ENCODE measurements around the gene SH3YL1. TPM values are rescaled to one million over a fixed set of nuclear protein-coding genes. Genes with fewer than 3 reads are reported as not detected.

The SH3YL1 gene
- total and polyA plus RNA-seq, 2 donors from 2014 or later: 57.3 to 111 TPM

DNA sequence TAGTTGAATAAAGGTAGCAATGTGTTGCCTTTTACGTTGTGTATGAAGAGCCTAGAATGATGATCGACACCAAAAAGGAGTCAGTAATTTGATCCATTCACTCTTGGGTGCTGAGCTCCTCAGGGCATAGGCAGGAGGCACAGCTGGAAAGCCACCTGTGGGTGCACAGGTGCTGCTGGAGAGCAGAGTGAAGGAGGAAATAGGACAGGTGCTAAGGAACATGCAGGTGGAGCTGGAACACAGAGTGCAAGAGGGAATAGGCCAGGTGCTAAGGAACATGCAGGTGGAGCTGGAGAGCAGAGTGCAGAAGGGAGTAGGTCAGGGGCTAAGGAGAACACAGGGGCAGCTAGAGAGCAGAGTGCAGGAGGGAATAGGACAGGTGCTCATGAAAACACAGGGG lies 86.1 kb downstream of the SH3YL1 start:
- TF ChIP-seq, protein P1, sequence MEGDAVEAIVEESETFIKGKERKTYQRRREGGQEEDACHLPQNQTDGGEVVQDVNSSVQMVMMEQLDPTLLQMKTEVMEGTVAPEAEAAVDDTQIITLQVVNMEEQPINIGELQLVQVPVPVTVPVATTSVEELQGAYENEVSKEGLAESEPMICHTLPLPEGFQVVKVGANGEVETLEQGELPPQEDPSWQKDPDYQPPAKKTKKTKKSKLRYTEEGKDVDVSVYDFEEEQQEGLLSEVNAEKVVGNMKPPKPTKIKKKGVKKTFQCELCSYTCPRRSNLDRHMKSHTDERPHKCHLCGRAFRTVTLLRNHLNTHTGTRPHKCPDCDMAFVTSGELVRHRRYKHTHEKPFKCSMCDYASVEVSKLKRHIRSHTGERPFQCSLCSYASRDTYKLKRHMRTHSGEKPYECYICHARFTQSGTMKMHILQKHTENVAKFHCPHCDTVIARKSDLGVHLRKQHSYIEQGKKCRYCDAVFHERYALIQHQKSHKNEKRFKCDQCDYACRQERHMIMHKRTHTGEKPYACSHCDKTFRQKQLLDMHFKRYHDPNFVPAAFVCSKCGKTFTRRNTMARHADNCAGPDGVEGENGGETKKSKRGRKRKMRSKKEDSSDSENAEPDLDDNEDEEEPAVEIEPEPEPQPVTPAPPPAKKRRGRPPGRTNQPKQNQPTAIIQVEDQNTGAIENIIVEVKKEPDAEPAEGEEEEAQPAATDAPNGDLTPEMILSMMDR (IDR thresholded peaks at IDR 0.05; ENCODE audit: borderline replicate concordance, extremely low read depth, insufficient read depth): no peak
- H3K27ac ChIP-seq (ENCODE audit: low read depth in 2 of 2, low read length in 2 of 2): no peak overlapping the region
- H3K36me3 ChIP-seq (ENCODE audit: control insufficient read depth in 2 of 3, insufficient read depth in 3 of 3, low read length in 3 of 3): no peaks in the 10 kb centered on the region
- intact Hi-C loops (cut with DNase I): no loop called here
- FAIRE-seq: no peak
- H3K9ac ChIP-seq (ENCODE audit: low read length in 3 of 3): no peak overlapping the region
- no peak overlapping the region for H3K4me3 ChIP-seq (ENCODE audit: low read length in 3 of 3)
- H3K4me1 ChIP-seq (ENCODE audit: control insufficient read depth in 2 of 3, insufficient read depth in 2 of 3, low read depth in 1 of 3, low read length in 3 of 3): no peaks in the 10 kb centered on the region
- no peaks in the 10 kb centered on the region for H3K27me3 ChIP-seq (ENCODE audit: control insufficient read depth, insufficient read depth, low read length)
- DNase-seq: no peak
- H3K9me3 ChIP-seq (ENCODE audit: control insufficient read depth in 2 of 3, insufficient read depth in 1 of 3, low read length in 3 of 3): no peaks in the 10 kb centered on the region

DNA sequence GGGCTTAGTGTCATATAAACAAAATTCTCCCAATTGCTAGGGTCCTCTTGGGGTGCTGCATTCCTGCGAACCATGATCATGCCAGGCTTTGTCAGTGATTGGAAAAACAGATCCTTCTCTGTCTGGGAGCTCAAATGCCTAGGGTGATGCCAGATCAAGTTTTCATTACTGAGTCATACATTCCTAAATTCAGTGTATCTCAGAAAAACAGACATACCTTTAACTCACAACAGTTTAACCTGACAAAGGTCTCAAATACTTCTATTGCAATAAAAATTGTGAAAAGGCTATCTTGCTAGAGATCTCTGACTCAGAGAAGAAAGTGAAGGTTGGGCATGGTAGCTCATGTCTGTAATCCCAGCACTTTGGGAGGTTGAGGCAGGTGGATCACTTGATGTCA lies 86.9 kb downstream of the SH3YL1 start:
- no peak for FAIRE-seq
- peak in 1 of 5 donors; percentile 13 for DNase-seq

DNA sequence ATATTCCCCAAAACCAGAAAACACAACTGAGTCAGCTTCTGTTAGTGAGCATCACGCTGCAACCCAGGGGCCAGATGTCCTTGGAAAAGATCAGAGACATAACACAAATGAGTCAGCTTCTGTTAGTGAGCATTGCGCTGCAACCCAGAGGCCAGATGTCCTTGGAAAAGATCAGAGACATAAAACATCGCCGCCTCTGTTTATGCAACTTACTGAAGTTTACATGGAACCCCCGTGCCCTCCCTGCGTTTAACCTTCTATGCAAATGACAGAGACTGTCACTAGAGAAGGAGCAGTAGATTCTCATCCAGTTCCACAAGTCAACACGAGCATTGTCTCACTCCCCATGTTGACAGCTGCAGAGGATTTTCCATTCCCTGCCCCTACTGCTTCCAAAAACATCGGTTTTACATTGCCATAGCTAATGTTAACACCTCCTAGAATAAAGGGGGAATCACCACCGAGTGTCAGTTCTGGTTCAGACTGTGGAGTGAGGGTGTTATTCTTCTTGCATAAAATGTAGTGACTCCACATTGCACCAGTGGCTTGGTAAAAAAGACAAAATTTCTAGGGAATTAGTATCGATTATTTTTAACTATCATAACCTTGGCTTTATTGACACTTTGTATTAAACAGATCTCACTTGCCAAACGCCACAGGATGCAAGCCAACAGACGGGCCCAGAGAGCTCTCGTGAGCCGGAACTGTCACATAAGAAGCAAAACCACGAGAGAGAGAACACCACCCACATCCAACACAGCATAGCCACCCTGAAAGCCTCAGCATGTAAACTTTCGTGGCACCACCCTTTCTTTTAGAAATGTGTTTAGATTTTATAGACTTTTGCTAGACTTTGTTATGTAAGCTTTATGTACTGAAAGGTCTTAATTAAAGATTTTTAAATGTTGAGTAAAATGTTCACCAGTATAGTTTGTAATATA lies 87.7 kb downstream of the SH3YL1 start:
- Histone ChIP-seq H3K36me3 (ENCODE audit: control insufficient read depth in 2 of 3, insufficient read depth in 3 of 3, low read length in 3 of 3) (no peaks in the 10 kb centered on the region), H3K9ac (ENCODE audit: low read length in 3 of 3) (no peak overlapping the region), H3K4me3 (ENCODE audit: low read length in 3 of 3) (no peak overlapping the region), H3K27ac (ENCODE audit: low read depth in 2 of 2, low read length in 2 of 2) (no peak overlapping the region), H3K9me3 (ENCODE audit: control insufficient read depth in 2 of 3, insufficient read depth in 1 of 3, low read length in 3 of 3) (no peaks in the 10 kb centered on the region), H3K4me1 (ENCODE audit: control insufficient read depth in 2 of 3, insufficient read depth in 2 of 3, low read depth in 1 of 3, low read length in 3 of 3) (no peaks in the 10 kb centered on the region), H3K27me3 (ENCODE audit: control insufficient read depth, insufficient read depth, low read length) (no peaks in the 10 kb centered on the region)
- no peak for FAIRE-seq
- TF ChIP-seq, protein P1 (IDR thresholded peaks at IDR 0.05; ENCODE audit: borderline replicate concordance, extremely low read depth, insufficient read depth): no peak
- intact Hi-C loops (cut with DNase I): no loop called here
- peak in 3 of 5 donors; percentile 22 to 61 (median 26) for DNase-seq

More for the DNA sequence above, 86.9 kb downstream of the SH3YL1 start:
- no peak overlapping the region for H3K27ac ChIP-seq (ENCODE audit: low read depth in 2 of 2, low read length in 2 of 2)
- H3K27me3 ChIP-seq (ENCODE audit: control insufficient read depth, insufficient read depth, low read length): no peaks in the 10 kb centered on the region
- H3K9me3 ChIP-seq (ENCODE audit: control insufficient read depth in 2 of 3, insufficient read depth in 1 of 3, low read length in 3 of 3): no peaks in the 10 kb centered on the region
- no peak overlapping the region for H3K4me3 ChIP-seq (ENCODE audit: low read length in 3 of 3)
- no peaks in the 10 kb centered on the region for H3K36me3 ChIP-seq (ENCODE audit: control insufficient read depth in 2 of 3, insufficient read depth in 3 of 3, low read length in 3 of 3)
- H3K4me1 ChIP-seq (ENCODE audit: control insufficient read depth in 2 of 3, insufficient read depth in 2 of 3, low read depth in 1 of 3, low read length in 3 of 3): no peaks in the 10 kb centered on the region
- intact Hi-C loops (cut with DNase I): no loop called here
- no peak overlapping the region for H3K9ac ChIP-seq (ENCODE audit: low read length in 3 of 3)
- TF ChIP-seq, protein P1 (IDR thresholded peaks at IDR 0.05; ENCODE audit: borderline replicate concordance, extremely low read depth, insufficient read depth): no peak

Measured in kidney (tissue), 14 donors.